HG02852 (cell line): Measurements from ENCODE around the gene CHRNA5.

ENCODE experiments used
- ATAC-seq: cut with Tn5 transposase; IDR thresholded peaks from one replicate; pipeline ENCODE4 v1.9.1; 2021; ENCODE audit warnings: mild to moderate bottlenecking, moderate library complexity; ENCODE audit not compliant: unreplicated experiment

The CHRNA5 gene

DNA sequence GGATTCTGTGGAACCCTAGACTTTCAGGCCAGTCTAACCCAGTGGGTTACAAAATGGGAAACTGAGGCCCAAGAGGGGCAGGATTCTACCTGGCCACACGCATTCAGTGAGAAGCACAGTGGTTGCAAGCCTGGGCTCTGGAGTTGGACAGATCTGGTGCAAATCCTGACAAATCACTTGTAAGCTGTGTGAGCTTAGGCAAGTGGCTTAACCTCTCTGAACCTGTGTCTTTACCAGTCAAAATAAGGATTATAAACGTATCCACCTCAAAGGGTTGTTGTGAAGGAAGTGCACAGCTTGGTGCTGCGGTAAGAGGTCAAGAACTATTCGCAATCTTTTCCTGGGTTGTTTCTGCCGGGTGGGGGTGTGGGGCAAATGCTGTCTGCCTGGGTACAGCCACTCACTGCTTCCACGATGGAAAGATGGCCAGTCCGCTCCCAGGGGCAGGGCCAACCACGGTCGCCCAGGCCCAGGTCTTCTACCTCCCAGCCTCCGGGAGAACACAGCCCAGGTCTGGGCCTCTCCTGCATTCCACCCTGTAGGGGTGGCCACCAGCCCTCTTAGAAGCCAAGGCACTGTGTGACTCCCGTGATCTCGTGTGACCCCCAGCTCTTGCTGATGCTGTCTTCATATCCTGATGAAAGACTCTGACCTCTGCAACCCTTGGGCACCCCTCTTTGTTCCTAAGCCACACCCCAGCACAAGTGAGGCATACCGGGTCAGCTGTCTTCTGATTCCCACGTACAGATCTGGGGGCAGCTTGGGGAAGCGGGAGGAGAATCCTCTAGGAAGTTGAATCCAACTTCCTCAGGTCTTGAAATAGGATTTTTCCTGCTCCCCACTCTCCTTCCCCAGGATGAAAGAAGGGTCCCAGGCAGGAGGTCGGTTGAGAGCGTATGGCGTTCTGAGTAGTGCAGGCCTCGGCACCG lies 54.0 kb downstream of the CHRNA5 start:
- ATAC-seq, result no peak

DNA sequence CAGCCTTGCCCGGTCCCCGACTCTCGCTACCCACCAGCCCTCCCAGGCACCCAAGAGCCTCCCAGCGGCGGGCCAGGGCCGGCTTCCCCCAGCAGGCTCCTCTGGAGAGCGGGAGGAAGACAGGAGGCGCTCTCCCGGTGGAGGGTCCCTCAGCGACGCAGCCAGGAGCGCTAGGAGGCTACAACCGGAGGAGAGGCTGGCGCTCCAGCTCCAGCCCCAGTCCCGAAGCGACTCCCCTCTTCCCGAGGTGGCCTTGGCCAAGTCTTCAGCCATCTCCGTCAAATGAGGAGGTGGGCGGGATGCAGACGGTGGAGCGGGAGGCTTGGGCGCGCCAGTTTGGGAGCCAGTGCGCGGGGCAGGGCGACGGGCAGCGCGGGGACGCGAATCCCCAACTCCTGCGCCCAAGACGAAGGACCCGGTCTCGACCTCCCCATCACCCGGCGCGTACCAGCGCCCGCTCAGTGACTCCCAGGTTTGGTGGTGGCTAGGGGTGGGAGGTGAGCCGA lies 54.8 kb downstream of the CHRNA5 start:
- ATAC-seq, result no peak

- no peak for ATAC-seq
These were observed 55.5 kb downstream of the CHRNA5 start, which contains the start of gene CHRNA3 for GRCh38 chr15:78620527-78621421. Gene CHRNA3, minus strand, starts transcription at chr15:78620996. Its CDS starts 202 bp downstream, at chr15:78620794.

GRCh38 chr15:78621810-78622402 lies 56.6 kb downstream of the CHRNA5 start:
- no peak for ATAC-seq

GRCh38 chr15:78623786-78624497 lies 58.6 kb downstream of the CHRNA5 start:
- ATAC-seq, result no peak

DNA sequence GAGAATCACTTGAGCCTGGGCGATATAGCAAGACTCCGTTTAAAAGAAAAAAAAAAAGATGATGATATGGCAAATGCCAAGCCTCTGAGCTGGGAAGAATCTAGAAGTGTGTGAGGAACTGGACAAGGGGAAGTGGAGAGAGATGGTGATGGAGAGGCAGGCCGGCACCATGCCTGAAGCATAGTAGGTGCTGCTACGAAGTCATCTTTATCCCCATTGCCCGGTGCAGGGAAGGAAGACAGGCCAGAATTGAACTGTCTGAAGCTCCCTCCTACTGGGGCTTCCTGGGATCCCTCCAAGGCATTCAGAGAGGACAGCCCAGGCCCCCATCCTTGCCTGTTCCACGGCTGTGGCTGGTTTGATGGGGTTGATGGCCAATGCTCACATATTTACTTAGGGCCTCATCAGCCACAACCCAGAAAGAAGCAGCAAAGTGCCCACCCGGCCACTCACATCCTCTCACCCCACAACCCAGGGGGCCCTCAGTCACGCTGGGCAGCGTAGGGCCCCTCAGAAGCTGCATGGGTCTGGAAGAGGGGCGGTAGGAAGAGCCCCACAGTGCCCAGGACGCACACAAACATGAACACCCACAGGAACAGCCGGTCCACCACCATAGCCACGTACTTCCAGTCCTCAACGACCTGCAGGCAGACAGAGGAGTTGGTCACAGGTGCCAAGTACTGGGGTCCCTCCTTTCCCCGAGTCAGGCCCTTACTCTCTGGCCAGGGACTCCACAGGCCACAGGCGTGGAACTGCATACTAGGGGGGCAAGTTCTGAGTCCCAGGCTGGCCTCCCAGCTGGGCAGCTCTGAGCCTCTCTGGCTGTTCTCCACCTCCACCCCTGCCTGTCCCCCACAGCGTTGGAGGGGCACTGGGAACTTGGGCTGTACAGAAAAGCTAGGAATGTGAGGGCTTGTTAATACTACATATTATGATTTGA lies 59.6 kb downstream of the CHRNA5 start:
- no peak for ATAC-seq

DNA sequence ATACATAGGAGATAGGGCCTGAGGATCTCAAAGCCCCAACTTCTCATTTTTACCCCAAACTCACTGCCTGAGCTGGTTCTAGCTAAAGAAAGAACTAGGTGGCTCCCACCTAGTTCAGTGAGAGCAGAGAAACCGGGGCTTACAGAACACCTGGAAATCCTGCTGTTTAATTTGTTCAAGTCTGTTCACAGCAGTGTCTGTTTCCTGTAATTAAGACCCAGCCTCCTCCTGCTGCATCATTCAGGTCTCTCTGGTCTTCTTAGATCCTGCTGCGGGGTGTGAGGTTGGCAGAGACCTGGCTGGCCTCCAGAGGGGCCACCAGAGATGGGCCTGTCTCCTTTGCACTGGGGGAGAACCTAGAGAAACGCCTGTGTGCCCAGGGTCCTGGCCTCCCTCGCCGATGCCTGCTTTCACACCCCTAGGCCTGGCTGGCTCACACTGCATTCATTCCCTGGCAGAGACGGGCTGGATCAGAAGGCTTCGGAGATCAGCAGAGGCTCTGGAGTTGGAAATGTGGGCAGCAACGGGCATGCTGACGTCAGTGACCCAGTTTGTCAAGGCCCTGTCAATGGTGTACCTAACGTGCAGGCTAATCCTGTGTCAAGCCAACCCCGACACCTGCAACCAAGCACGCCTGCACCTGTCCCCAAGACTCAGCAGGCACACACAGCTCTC lies 60.4 kb downstream of the CHRNA5 start:
- no peak for ATAC-seq

- ATAC-seq, result no peak
These were observed 61.2 kb downstream of the CHRNA5 start for GRCh38 chr15:78626381-78626995.

DNA sequence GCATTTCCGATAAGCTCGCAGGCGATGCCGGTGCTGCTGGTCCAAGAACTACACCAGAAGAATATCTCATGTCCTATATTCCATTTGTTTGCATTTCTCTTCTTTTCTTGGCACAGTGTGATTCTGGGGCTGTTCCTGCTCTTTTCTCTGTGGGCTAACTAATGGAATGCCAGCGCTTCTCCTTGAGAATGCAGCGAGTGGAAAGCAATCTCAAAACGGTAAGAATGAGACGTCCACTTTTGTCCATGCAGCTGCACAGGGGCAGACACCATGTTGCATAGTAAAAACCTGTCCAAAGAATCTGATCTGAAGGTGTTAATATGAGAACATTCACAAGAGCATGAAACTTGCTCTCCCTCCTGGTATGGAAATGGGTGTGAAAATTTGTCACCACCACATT lies 62.0 kb downstream of the CHRNA5 start:
- ATAC-seq, result no peak

- ATAC-seq, result no peak
These were observed 62.9 kb downstream of the CHRNA5 start for GRCh38 chr15:78628227-78628626.

GRCh38 chr15:78629031-78629715 lies 63.9 kb downstream of the CHRNA5 start:
- ATAC-seq, result no peak

DNA sequence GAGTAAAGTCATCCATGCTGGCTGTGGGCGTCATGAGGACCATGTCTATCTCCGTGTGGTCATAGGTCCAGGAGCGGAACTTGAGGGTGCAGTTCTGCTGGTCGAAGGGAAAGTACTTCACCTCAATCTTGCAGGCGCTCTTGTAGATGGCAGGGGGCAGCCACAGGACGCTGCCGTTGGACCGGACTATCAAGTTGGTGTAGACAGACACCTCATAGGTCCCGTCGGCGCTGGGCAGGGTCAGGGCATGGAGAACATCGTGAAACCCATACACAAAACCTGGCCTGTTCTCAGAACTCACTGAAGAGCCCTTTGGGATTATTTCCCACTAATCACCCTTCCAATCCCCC lies 64.4 kb downstream of the CHRNA5 start:
- ATAC-seq, result no peak

- ATAC-seq, result no peak
These were observed 65.7 kb downstream of the CHRNA5 start for GRCh38 chr15:78630886-78631633.

DNA sequence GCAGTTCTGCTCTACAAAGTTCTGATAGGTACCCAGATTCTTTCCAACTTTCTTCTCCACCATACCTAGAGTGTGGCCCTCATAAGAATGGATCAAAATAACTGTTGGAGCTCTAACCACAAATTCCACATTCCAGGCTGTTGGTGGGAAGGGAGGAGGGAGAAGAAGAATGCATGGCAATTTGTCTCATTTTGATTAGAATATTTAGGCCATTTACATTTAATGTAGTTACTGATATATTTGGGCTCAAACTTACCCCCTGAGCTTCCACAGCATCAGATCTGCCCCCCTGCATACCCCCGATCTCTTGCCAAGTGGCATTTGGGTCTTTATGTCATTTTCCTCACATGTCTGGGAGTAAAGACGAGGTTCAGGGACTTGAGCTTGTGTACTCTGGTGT lies 68.0 kb downstream of the CHRNA5 start:
- ATAC-seq, result no peak

DNA sequence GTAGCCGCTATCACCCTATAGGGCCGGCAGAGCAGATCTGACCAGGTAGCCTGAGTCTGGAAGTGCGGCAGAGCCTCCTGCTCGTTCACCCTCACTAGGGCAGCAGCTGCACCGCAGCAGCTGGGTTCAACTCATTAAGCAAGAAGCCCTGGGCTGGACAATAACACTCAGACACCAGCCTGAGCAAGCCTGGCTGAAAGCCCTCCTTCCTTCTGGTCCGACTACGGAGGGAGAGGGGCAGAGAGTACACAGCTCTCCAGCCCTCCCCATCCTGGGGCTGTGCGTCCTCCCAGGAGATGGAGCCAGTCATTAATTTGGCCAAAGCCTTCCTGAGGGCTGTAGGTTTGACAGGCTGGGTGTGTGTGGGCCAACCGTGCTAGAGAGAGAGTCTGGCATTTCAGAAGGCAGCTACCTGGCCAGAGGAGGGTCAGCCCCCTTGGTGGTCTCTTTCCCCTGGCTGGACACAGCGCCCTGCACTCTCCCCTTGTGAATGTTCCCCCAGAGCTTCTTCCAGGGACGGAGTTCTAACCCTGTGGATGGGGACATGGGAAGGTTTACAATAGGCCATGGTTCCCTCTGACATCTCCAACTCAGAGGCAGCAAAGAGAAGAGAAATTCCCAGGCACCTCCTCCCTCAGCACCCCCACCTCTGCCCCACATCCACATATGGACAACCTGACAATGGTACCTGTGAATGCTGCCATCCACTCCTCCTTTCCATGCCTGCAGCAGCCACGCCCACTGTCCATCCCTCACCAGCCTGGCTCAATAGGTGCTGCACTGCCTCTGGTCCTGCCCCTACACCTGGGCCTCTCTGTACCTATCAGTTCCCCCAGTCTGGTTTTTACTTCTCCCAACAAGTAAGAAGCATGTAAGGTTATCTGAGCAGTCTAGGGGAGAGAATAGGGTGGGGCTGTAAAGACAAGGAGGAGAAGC lies 69.2 kb downstream of the CHRNA5 start:
- ATAC-seq, result no peak

- ATAC-seq, result no peak
These were observed 70.0 kb downstream of the CHRNA5 start for GRCh38 chr15:78635346-78635745.
